GM19023 (cell line): ENCODE results near the gene SERPINC1.
A peak's percentile ranks its signal among the peaks of the same experiment; 100 is the strongest.
"Not testable (repeated sequence)": the region's sequence is repeated elsewhere in the genome, so short reads cannot be mapped to it uniquely, and the experiment has no call there.

Experiments used
- ATAC-seq: cut with Tn5 transposase; IDR thresholded peaks from one replicate; pipeline ENCODE4 v1.9.1; 2021; ENCODE audit warnings: mild to moderate bottlenecking, moderate library complexity; ENCODE audit not compliant: unreplicated experiment

The SERPINC1 gene

GRCh38 chr1:173894189-173894588 is 22.9 kb downstream of the SERPINC1 start:
- ATAC-seq = no peak

GRCh38 chr1:173893611-173894010 is 23.5 kb downstream of the SERPINC1 start:
- ATAC-seq = no peak

- no peak for ATAC-seq
Measured at GRCh38 chr1:173889885-173890284, 27.2 kb downstream of the SERPINC1 start.

- no peak for ATAC-seq
Measured at GRCh38 chr1:173888749-173889148, 28.4 kb downstream of the SERPINC1 start.

- no peak for ATAC-seq
Measured at GRCh38 chr1:173887627-173888026, 29.5 kb downstream of the SERPINC1 start.

GRCh38 chr1:173886746-173887611 is 30.1 kb downstream of the SERPINC1 start:
- ATAC-seq = no peak

GRCh38 chr1:173884701-173885100 is 32.4 kb downstream of the SERPINC1 start:
- ATAC-seq = no peak

- not testable (repeated sequence) for ATAC-seq
Measured at GRCh38 chr1:173881117-173881516, 36.0 kb downstream of the SERPINC1 start.

GRCh38 chr1:173878251-173878650 is 38.9 kb downstream of the SERPINC1 start:
- no peak for ATAC-seq

- ATAC-seq = no peak
Measured at GRCh38 chr1:173876732-173877131, 40.4 kb downstream of the SERPINC1 start.

GRCh38 chr1:173871500-173871899 is 45.6 kb downstream of the SERPINC1 start:
- ATAC-seq = no peak

- no peak for ATAC-seq
Measured at GRCh38 chr1:173871091-173871490, 46.0 kb downstream of the SERPINC1 start.

- ATAC-seq = no peak
Measured at GRCh38 chr1:173870252-173871075, 46.7 kb downstream of the SERPINC1 start.

- no peak for ATAC-seq
Measured at GRCh38 chr1:173869021-173869359, 48.1 kb downstream of the SERPINC1 start.

GRCh38 chr1:173868266-173869020 is 48.7 kb downstream of the SERPINC1 start, which contains the start of gene ZBTB37:
TSS of gene ZBTB37 (plus strand) at chr1:173868380. CDS start at chr1:173870226, 1,846 bp downstream.
- ATAC-seq = peak; percentile 66

GRCh38 chr1:173867753-173868265 is 49.3 kb downstream of the SERPINC1 start, which contains the start of gene GAS5:
TSS of gene GAS5 (minus strand) at chr1:173867989.
- ATAC-seq = peak; percentile 67

- ATAC-seq = no peak
Measured at GRCh38 chr1:173867141-173867752, 49.9 kb downstream of the SERPINC1 start.

GRCh38 chr1:173866413-173867115 is 50.6 kb downstream of the SERPINC1 start:
- no peak for ATAC-seq

GRCh38 chr1:173865468-173866164 is 51.5 kb downstream of the SERPINC1 start:
- ATAC-seq = no peak
